B cell (primary cell): Measurements from ENCODE around the gene PIP5K1A. TPM values are rescaled to one million over a fixed set of nuclear protein-coding genes. Genes with fewer than 3 reads are reported as not detected.
A peak's percentile ranks its signal among the peaks of the same experiment; 100 is the strongest.

Experiments used
- ATAC-seq: fragments of 200-7000 bp; cut with Tn5 transposase; one replicate; pipeline ENCODE4 v1.10.0; 2021; ENCODE audit warnings: low read depth, mild to moderate bottlenecking, moderate number of reproducible peaks, moderate library complexity
- CTCF ChIA-PET: fragments of 350-600 bp; sonication (Branson Sonifier 250); formaldehyde crosslinking; loops from one replicate; lab custom pipeline; 2021; ENCODE audit warnings: antibody characterized with exemption, inconsistent platforms; lab: Charles Lee
- POLR2A ChIA-PET: fragments of 350-600 bp; sonication (Branson Sonifier 250); formaldehyde crosslinking; loops from one replicate; lab custom pipeline; 2021; ENCODE audit warnings: antibody characterized with exemption; lab: Charles Lee
- DNase-seq: peaks from one replicate; pipeline ENCODE4 v3.0.0; 2013
- H2AFZ ChIP-seq: 2 replicates; pipeline ENCODE4 v1.6.1; 2012; ENCODE audit warnings: mild to moderate bottlenecking, low read depth, low read length; ENCODE audit not compliant: insufficient read depth, poor library complexity, severe bottlenecking
- H3K27ac ChIP-seq, 2 donors: 1 replicate in 1 of 2; 2 replicates in 1 of 2; pipeline ENCODE4 v1.5.1; 2012 to 2013; ENCODE audit warnings: low read length in 2 of 2, mild to moderate bottlenecking in 2 of 2, moderate library complexity in 1 of 2
- H3K27me3 ChIP-seq, 4 experiments: fragments of 200-600 bp in 1 of 4; sonication (generic) in 1 of 4; replicated peaks in 1 of 4; 1 replicate in 2 of 4; 2 replicates in 2 of 4; pipeline versions ENCODE4 v1.6.1 to v1.7.0; 2013 to 2016; ENCODE audit warnings: low read length in 3 of 4, mild to moderate bottlenecking in 2 of 4, mixed read lengths in 1 of 4, moderate library complexity in 1 of 4; ENCODE audit not compliant: insufficient read depth in 4 of 4, control insufficient read depth in 3 of 4; ENCODE audit errors: control extremely low read depth in 1 of 4
- H3K36me3 ChIP-seq, 2 experiments: replicated peaks in 1 of 2; 1 replicate in 1 of 2; 2 replicates in 1 of 2; pipeline versions ENCODE4 v1.6.1 to v1.7.1; 2013; ENCODE audit warnings: low read length in 1 of 2; ENCODE audit not compliant: insufficient read depth in 2 of 2, control insufficient read depth in 1 of 2; ENCODE audit errors: control extremely low read depth in 1 of 2, extremely low read depth in 1 of 2
- H3K4me1 ChIP-seq, 2 donors: fragments of 200-600 bp in 1 of 2; sonication (generic) in 1 of 2; 1 replicate in 1 of 2; 2 replicates in 1 of 2; pipeline versions ENCODE4 v1.5.1 to v1.6.1; 2013 to 2017; ENCODE audit warnings: low read length in 2 of 2; ENCODE audit not compliant: control insufficient read depth in 2 of 2, insufficient read depth in 2 of 2
- H3K4me2 ChIP-seq: replicated peaks from 2 replicates; pipeline ENCODE3; 2012; ENCODE audit warnings: mild to moderate bottlenecking, low read depth, low read length; ENCODE audit not compliant: poor library complexity, severe bottlenecking
- H3K4me3 ChIP-seq, 5 experiments: fragments of 200-600 bp in 1 of 5; sonication (generic) in 1 of 5; 1 replicate in 3 of 5; 2 replicates in 2 of 5; pipeline versions ENCODE4 v1.5.1 to v1.7.0; 2011 to 2016; ENCODE audit warnings: low read length in 4 of 5, mild to moderate bottlenecking in 4 of 5, low read depth in 2 of 5, control low read depth in 1 of 5, moderate library complexity in 1 of 5; ENCODE audit not compliant: insufficient read depth in 1 of 5; ENCODE audit errors: control extremely low read depth in 1 of 5, extremely low read depth in 1 of 5
- H3K79me2 ChIP-seq: fragments of 200-600 bp; sonication (generic); one replicate; pipeline ENCODE4 v1.6.0; 2016; ENCODE audit warnings: low read length; ENCODE audit not compliant: control insufficient read depth, insufficient read depth
- H3K9ac ChIP-seq: fragments of 200-600 bp; sonication (generic); 2 replicates; pipeline ENCODE4 v1.6.1; 2017; ENCODE audit warnings: mild to moderate bottlenecking, low read length, moderate library complexity
- H3K9me3 ChIP-seq, 3 donors: one replicate each; pipeline versions ENCODE4 v1.6.1 to v1.7.1; 2013; ENCODE audit warnings: low read length in 2 of 3; ENCODE audit not compliant: control insufficient read depth in 2 of 3, insufficient read depth in 1 of 3; ENCODE audit errors: control extremely low read depth in 1 of 3
- H4K20me1 ChIP-seq: 2 replicates; pipeline ENCODE4 v1.6.0; 2012; ENCODE audit warnings: mild to moderate bottlenecking, low read length; ENCODE audit not compliant: insufficient read depth, control insufficient read depth, poor library complexity, severe bottlenecking
- H3K27ac Mint-ChIP-seq: one replicate; pipeline ENCODE4 v1.8.0; 2021; ENCODE audit warnings: mixed read lengths
- H3K27me3 Mint-ChIP-seq: one replicate; pipeline ENCODE4 v1.8.0; 2021; ENCODE audit warnings: mixed read lengths
- H3K4me1 Mint-ChIP-seq: one replicate; pipeline ENCODE4 v1.8.0; 2021; ENCODE audit warnings: mixed read lengths
- H3K4me3 Mint-ChIP-seq: one replicate; pipeline ENCODE4 v1.8.0; 2021; ENCODE audit warnings: mixed read lengths
- H3K9me3 Mint-ChIP-seq: one replicate; pipeline ENCODE4 v1.8.0; 2022; ENCODE audit warnings: mixed read lengths; ENCODE audit not compliant: insufficient read depth
- EZH2 ChIP-seq: IDR thresholded peaks from 2 replicates; pipeline ENCODE4 v1.6.1; 2012; ENCODE audit warnings: borderline replicate concordance, low read depth, mild to moderate bottlenecking, moderate library complexity, low read length; ENCODE audit not compliant: insufficient read depth, poor library complexity, severe bottlenecking
- WGBS: methylation state at CpG from one replicate; pipeline ENCODE4 v1.1.5; 2013; ENCODE audit warnings: missing lambda C conversion rate; ENCODE audit not compliant: insufficient coverage; 5-methylcytosine and 5-hydroxymethylcytosine counted together
- intact Hi-C: fragments of 100-400 bp; cut with micrococcal nuclease; formaldehyde crosslinking; loops from one replicate; pipeline ENCODE4 v1.10.0; 2022
- polyA plus RNA-seq: library from polyadenylated mRNA; depleted of rRNA; stranded (reverse); fragments of >200 nt; gene quantifications from 2 replicates; pipeline ENCODE4 v1.2.3, GENCODE V29; 2012
- total RNA-seq, 2 donors: library from RNA; stranded (reverse); fragments of 120-200 nt in 1 of 2; gene quantifications; 1 replicate in 1 of 2; 2 replicates in 1 of 2; pipeline versions ENCODE4 v1.2.3 to v1.2.4, GENCODE V29; 2013 to 2022
- TF ChIP-seq, protein P1 (sequence below): fragments of 200-600 bp; IDR thresholded peaks from one replicate; pipeline ENCODE4 v1.8.0; 2022; ENCODE audit warnings: antibody characterized with exemption, mild to moderate bottlenecking

The PIP5K1A gene
- total and polyA plus RNA-seq, 2 donors (not counting 1 experiment from before 2014, with no cell fraction given) = 59.4 to 78.4 TPM

GRCh38 chr1:151289991-151290708, 91.8 kb downstream of the PIP5K1A start:
- peaks cover 63% of the 10 kb centered on the region for H4K20me1 ChIP-seq
- no peak overlapping the region for H3K27ac ChIP-seq
- H3K4me2 ChIP-seq = no peak overlapping the region
- H3K36me3 ChIP-seq = peaks cover 0 to 91% of the 10 kb centered on the region in 2 experiments
- Mint-ChIP-seq H3K27ac (peak overlapping the region; percentile 65), H3K9me3 (no peaks in the 10 kb centered on the region), H3K4me1 (peaks cover 23% of the 10 kb centered on the region), H3K4me3 (no peak overlapping the region), H3K27me3 (no peaks in the 10 kb centered on the region)
- H3K4me1 ChIP-seq = peaks cover 0 to 4% of the 10 kb centered on the region in 2 donors
- intact Hi-C loops = no loop called here
- 94% methylated on average over 21 of the region's 21 CpGs for WGBS
- ATAC-seq (no peak), DNase-seq (peak; percentile 27)
- ChIA-PET POLR2A (interaction anchor here (0.6 kb wide), 1 partner anchor 1162 kb away, joined by 3 read pairs; no protein-coding TSS in a partner anchor), CTCF (no interaction called here)
- TF ChIP-seq, protein P1, sequence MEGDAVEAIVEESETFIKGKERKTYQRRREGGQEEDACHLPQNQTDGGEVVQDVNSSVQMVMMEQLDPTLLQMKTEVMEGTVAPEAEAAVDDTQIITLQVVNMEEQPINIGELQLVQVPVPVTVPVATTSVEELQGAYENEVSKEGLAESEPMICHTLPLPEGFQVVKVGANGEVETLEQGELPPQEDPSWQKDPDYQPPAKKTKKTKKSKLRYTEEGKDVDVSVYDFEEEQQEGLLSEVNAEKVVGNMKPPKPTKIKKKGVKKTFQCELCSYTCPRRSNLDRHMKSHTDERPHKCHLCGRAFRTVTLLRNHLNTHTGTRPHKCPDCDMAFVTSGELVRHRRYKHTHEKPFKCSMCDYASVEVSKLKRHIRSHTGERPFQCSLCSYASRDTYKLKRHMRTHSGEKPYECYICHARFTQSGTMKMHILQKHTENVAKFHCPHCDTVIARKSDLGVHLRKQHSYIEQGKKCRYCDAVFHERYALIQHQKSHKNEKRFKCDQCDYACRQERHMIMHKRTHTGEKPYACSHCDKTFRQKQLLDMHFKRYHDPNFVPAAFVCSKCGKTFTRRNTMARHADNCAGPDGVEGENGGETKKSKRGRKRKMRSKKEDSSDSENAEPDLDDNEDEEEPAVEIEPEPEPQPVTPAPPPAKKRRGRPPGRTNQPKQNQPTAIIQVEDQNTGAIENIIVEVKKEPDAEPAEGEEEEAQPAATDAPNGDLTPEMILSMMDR = no peak
- no peak for TF ChIP-seq EZH2
- peaks cover 42% of the 10 kb centered on the region for H3K79me2 ChIP-seq
- H3K27me3 ChIP-seq = no peaks in the 10 kb centered on the region
- no peaks in the 10 kb centered on the region for H3K9me3 ChIP-seq
- H3K9ac ChIP-seq = no peak overlapping the region
- H3K4me3 ChIP-seq = no peak overlapping the region
- H2AFZ ChIP-seq = no peak overlapping the region

GRCh38 chr1:151290709-151291303, 92.5 kb downstream of the PIP5K1A start:
- ChIA-PET CTCF (no interaction called here), POLR2A (no interaction called here)
- Mint-ChIP-seq H3K4me3 (no peak overlapping the region), H3K9me3 (no peaks in the 10 kb centered on the region), H3K27ac (peak overlapping the region; percentile 65), H3K27me3 (no peaks in the 10 kb centered on the region), H3K4me1 (peaks cover 22% of the 10 kb centered on the region)
- intact Hi-C loops = no loop called here
- ATAC-seq (no peak), DNase-seq (no peak)
- Histone ChIP-seq H2AFZ (no peak overlapping the region), H3K27ac (no peak overlapping the region), H3K36me3 (peaks cover 0 to 96% of the 10 kb centered on the region in 2 experiments), H3K4me3 (no peak overlapping the region), H3K27me3 (no peaks in the 10 kb centered on the region), H3K4me2 (no peak overlapping the region), H4K20me1 (peaks cover 63% of the 10 kb centered on the region), H3K9ac (no peak overlapping the region), H3K79me2 (peaks cover 39% of the 10 kb centered on the region), H3K4me1 (peaks cover 0 to 4% of the 10 kb centered on the region in 2 donors), H3K9me3 (no peaks in the 10 kb centered on the region)
- no peak for TF ChIP-seq EZH2
- TF ChIP-seq, protein P1 = no peak
- 91% methylated on average over 18 of the region's 19 CpGs for WGBS
